Peyer's patch (tissue), 4 donors: ENCODE measurements around the gene HHAT. TPM values are rescaled to one million over a fixed set of nuclear protein-coding genes. Genes with fewer than 3 reads are reported as not detected.
"Not testable (repeated sequence)": the region's sequence is repeated elsewhere in the genome, so short reads cannot be mapped to it uniquely, and the experiment has no call there.

Source experiments
- DNase-seq, 3 donors: peaks; one replicate each; pipeline ENCODE4 v3.0.0-alpha.2; 2017 to 2019
- H3K27ac ChIP-seq, 4 donors: fragments of 200-600 bp; sonication (generic); one replicate each; pipeline ENCODE4 v1.5.1; 2016 to 2019
- H3K27me3 ChIP-seq, 2 donors: fragments of 200-600 bp; sonication (generic); one replicate each; pipeline ENCODE4 v1.5.1; 2019
- H3K36me3 ChIP-seq, 3 donors: fragments of 200-600 bp; sonication (generic); one replicate each; pipeline ENCODE4 v1.5.1; 2016 to 2019
- H3K4me1 ChIP-seq, 4 donors: fragments of 200-600 bp; sonication (generic); one replicate each; pipeline ENCODE4 v1.5.1; 2016 to 2019
- H3K4me3 ChIP-seq, 4 donors: fragments of 200-600 bp; sonication (generic); 1 replicate in 3 of 4; 2 replicates in 1 of 4; pipeline ENCODE4 v1.5.1; 2016 to 2019; ENCODE audit warnings: mild to moderate bottlenecking in 1 of 4
- H3K9me3 ChIP-seq, 4 donors: fragments of 200-600 bp; sonication (generic); one replicate each; pipeline ENCODE4 v1.5.1; 2016 to 2019; ENCODE audit warnings: mild to moderate bottlenecking in 1 of 4
- POLR2A ChIP-seq, 2 donors: fragments of 450-650 bp; IDR thresholded peaks; one replicate each; pipeline ENCODE4 v1.5.1; 2017; ENCODE audit warnings: antibody characterized with exemption in 2 of 2, mild to moderate bottlenecking in 2 of 2, moderate library complexity in 2 of 2
- total RNA-seq, 4 donors: library from RNA; depleted of rRNA; stranded (reverse); fragments of >200 nt; gene quantifications; one replicate each; pipeline ENCODE4 v1.1.0, GENCODE V29; 2016
- TF ChIP-seq, protein P1 (sequence below), 6 experiments: fragments of 450-650 bp in 4 of 6; fragments of 200-600 bp in 2 of 6; sonication (generic) in 1 of 6; IDR thresholded peaks; one replicate each; pipeline ENCODE4 v1.5.1; 2017 to 2019; ENCODE audit warnings: antibody characterized with exemption in 6 of 6, mild to moderate bottlenecking in 3 of 6, moderate library complexity in 1 of 6

The HHAT gene
- total RNA-seq, 4 donors from 2014 or later: 2.3 to 16.9 (median 7.3) TPM

DNA sequence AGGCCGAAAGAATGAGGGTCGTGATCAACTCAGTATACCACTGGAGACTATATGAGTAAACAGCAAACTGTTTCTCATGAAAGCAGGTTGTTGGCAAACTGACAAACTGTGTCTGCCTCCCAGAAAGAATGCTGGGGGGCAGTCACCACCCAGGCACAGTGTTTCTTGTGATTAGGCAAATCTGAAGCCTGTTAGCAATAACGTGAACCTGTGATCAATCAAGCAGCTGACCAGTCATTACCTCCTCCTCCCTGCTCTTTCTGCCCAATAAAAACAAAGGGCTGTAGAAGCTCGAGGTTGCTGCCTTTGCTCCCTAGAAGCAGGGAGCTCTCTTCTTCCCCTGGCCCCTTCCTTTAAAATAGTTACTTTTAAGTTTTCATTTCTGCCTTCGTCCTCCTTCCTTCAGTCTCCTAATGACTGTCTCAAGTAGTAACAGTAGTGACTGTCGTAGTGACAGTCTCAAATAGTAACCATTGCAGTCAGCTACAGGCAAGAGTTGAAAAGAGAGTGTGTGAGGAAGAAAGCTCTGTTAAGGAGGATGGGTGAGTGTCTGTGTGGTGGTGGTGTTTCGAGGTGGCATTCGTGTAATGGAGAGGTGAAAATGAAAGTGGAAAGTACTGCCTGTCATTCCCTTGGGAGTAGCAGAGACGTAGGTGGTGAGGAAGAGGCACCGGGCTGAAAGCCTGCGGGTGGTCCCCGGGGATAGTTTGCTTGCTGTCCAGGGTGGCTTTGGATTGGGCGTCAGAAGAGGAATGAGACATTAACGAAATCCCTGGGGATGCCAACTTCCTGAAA lies 14.5 kb downstream of the HHAT start:
- H3K27ac ChIP-seq: peak overlapping the region in 3 of 4 donors; percentile 6 to 57 (median 24)
- no peak for TF ChIP-seq POLR2A (IDR thresholded peaks at IDR 0.05)
- TF ChIP-seq, protein P1, sequence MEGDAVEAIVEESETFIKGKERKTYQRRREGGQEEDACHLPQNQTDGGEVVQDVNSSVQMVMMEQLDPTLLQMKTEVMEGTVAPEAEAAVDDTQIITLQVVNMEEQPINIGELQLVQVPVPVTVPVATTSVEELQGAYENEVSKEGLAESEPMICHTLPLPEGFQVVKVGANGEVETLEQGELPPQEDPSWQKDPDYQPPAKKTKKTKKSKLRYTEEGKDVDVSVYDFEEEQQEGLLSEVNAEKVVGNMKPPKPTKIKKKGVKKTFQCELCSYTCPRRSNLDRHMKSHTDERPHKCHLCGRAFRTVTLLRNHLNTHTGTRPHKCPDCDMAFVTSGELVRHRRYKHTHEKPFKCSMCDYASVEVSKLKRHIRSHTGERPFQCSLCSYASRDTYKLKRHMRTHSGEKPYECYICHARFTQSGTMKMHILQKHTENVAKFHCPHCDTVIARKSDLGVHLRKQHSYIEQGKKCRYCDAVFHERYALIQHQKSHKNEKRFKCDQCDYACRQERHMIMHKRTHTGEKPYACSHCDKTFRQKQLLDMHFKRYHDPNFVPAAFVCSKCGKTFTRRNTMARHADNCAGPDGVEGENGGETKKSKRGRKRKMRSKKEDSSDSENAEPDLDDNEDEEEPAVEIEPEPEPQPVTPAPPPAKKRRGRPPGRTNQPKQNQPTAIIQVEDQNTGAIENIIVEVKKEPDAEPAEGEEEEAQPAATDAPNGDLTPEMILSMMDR (IDR thresholded peaks at IDR 0.05): no peak
- peak overlapping the region; percentile 20 to 46 (median 36) for H3K4me3 ChIP-seq
- H3K9me3 ChIP-seq: no peaks in the 10 kb centered on the region
- H3K4me1 ChIP-seq: peaks cover 0 to 3% (median 0%) of the 10 kb centered on the region in 4 donors
- DNase-seq: peak in 2 of 3 donors; percentile 58
- no peaks in the 10 kb centered on the region for H3K27me3 ChIP-seq
- H3K36me3 ChIP-seq: no peaks in the 10 kb centered on the region

DNA sequence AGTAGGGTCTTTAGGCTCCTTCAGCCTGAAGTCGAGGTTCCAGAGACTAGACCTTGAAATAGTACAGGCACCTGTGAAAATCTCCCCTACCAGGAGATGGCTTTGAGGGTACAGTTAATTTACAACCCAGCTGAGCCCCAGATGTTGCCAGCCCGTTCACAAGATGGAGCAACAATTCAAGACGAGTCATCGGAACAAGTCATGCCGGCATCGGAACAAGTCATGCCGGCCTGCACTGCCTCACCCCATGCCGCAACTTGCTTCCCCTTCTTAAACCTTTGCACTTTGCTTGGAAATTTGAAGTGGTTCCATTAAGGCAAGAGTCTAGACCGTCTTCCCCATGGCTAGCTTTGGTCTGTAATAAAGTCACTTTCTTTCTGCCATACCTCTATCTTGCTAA lies 16.0 kb downstream of the HHAT start:
- H3K36me3 ChIP-seq: no peaks in the 10 kb centered on the region
- no peak overlapping the region for H3K27ac ChIP-seq
- no peak for TF ChIP-seq POLR2A (IDR thresholded peaks at IDR 0.05)
- TF ChIP-seq, protein P1 (IDR thresholded peaks at IDR 0.05): no peak
- no peaks in the 10 kb centered on the region for H3K9me3 ChIP-seq
- H3K4me3 ChIP-seq: no peak overlapping the region
- no peaks in the 10 kb centered on the region for H3K27me3 ChIP-seq
- DNase-seq: no peak
- H3K4me1 ChIP-seq: peaks cover 0 to 3% (median 0%) of the 10 kb centered on the region in 4 donors

DNA sequence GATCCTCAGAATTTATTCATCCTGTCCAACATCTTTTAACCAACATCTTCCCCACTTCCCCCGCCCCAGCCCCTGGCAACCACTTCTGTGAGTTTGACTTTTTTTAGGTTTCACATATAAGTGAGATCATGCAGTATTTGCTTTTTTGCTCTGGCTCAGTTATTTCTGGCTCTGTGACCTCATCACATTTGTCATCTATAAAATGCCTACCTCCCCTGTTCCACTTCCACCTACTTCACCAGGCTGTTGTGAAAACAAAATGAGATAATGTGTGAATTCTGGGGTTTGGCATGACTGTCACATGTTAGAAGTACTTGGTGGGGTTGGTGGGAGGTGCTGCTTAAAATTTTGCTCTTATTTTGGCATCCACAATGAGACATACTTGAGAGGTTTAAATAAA lies 18.4 kb downstream of the HHAT start:
- Histone ChIP-seq H3K27me3 (no peaks in the 10 kb centered on the region), H3K4me3 (no peak overlapping the region), H3K27ac (no peak overlapping the region), H3K4me1 (no peaks in the 10 kb centered on the region), H3K9me3 (no peaks in the 10 kb centered on the region), H3K36me3 (no peaks in the 10 kb centered on the region)
- TF ChIP-seq, protein P1 (IDR thresholded peaks at IDR 0.05): no peak
- TF ChIP-seq POLR2A (IDR thresholded peaks at IDR 0.05): no peak
- no peak for DNase-seq

DNA sequence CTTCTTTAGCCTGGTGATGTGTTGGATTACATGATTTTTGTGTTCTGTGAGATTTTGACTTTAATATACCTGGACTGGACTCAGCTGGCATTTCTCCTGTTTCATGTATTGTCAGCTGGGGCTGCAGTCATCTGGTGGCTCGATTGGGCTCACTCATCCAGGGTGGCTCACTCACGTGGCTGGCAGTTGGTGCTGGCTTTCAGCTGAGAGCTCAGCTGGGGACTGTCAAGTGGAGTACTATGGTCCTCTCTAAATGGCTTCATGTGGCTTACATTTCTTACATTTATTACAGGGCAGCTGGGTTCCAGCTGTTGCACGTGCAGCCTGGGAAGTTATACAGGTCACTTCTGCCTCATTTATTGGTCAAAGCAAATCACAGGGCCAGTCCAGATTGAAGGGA lies 22.8 kb downstream of the HHAT start:
- Histone ChIP-seq H3K9me3 (no peaks in the 10 kb centered on the region), H3K27ac (no peak overlapping the region), H3K4me1 (no peaks in the 10 kb centered on the region), H3K27me3 (no peaks in the 10 kb centered on the region), H3K36me3 (no peaks in the 10 kb centered on the region), H3K4me3 (no peak overlapping the region)
- TF ChIP-seq, protein P1 (IDR thresholded peaks at IDR 0.05): no peak
- TF ChIP-seq POLR2A (IDR thresholded peaks at IDR 0.05): no peak
- no peak for DNase-seq

DNA sequence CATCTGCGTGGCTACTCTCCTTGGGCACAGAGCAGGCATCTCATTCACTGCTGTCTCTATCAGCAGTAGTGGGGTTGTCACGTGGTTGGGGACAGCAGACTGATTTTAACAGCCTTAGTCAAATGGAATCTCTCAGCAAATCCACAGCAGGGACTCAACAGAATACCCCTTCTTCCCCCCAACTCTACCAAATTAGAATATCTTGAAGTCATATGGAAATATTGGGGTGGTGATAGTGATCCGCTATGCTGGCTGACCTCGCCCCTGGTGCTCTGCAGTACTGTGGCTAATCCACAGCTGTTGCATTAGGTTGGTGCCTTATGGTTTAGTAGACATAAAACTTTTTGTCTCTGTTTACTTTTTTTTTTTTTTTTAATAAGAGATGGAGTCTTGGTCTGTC lies 23.9 kb downstream of the HHAT start:
- no peak for TF ChIP-seq POLR2A (IDR thresholded peaks at IDR 0.05)
- TF ChIP-seq, protein P1 (IDR thresholded peaks at IDR 0.05): no peak
- no peaks in the 10 kb centered on the region for H3K27me3 ChIP-seq
- no peak overlapping the region for H3K4me3 ChIP-seq
- no peaks in the 10 kb centered on the region for H3K9me3 ChIP-seq
- no peak overlapping the region for H3K27ac ChIP-seq
- H3K4me1 ChIP-seq: no peaks in the 10 kb centered on the region
- no peak for DNase-seq
- H3K36me3 ChIP-seq: no peaks in the 10 kb centered on the region

DNA sequence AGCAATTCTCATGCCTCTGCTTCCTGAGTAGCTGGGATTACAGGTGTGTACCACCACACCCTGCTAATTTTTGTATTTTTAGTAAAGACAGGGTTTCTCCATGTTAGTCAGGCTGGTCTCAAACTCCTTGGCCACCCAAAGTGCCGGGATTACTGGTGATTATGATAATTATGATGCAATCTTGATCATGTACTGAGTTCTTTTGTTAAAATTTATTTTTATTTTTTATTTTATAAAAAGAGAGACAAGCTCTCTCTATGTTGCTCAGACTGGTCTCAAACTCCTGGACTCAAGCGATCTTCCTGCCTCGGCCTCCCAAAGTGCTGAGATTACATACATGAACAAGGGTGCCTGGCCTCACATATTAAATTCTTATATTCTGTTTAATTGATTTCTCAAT lies 25.6 kb downstream of the HHAT start:
- not testable (repeated sequence) for DNase-seq, H3K36me3 ChIP-seq, H3K27ac ChIP-seq, H3K4me3 ChIP-seq, H3K4me1 ChIP-seq, H3K27me3 ChIP-seq, H3K9me3 ChIP-seq
